ENCODE data around the gene CDK14.

- TF ChIP-seq CTCF (IDR thresholded peaks at IDR 0.05): no peak
- TF ChIP-seq POLR2A (IDR thresholded peaks at IDR 0.05): no peak
Observed at GRCh38 chr7:91041901-91042484, 445.9 kb downstream of the CDK14 start.
